Peyer's patch (tissue), 4 donors: Measurements from ENCODE around the gene FOXO1.

Source experiments
- CTCF ChIP-seq, 6 experiments: fragments of 450-650 bp in 4 of 6; fragments of 200-600 bp in 2 of 6; sonication (generic) in 1 of 6; IDR thresholded peaks; one replicate each; pipeline ENCODE4 v1.5.1; 2017 to 2019; ENCODE audit warnings: antibody characterized with exemption in 6 of 6, mild to moderate bottlenecking in 3 of 6, moderate library complexity in 1 of 6
- POLR2A ChIP-seq, 2 donors: fragments of 450-650 bp; IDR thresholded peaks; one replicate each; pipeline ENCODE4 v1.5.1; 2017; ENCODE audit warnings: antibody characterized with exemption in 2 of 2, mild to moderate bottlenecking in 2 of 2, moderate library complexity in 2 of 2

- no peak for TF ChIP-seq CTCF (IDR thresholded peaks at IDR 0.05)
- no peak for TF ChIP-seq POLR2A (IDR thresholded peaks at IDR 0.05)
These were observed 106.5 kb downstream of the FOXO1 start for GRCh38 chr13:40559915-40560314.
